GM21515 (cell line): ENCODE results near the gene SERPINB10.
"Not testable (repeated sequence)": the region's sequence is repeated elsewhere in the genome, so short reads cannot be mapped to it uniquely, and the experiment has no call there.

Experiments
- ATAC-seq: cut with Tn5 transposase; IDR thresholded peaks from one replicate; pipeline ENCODE4 v1.9.1; 2021; ENCODE audit not compliant: unreplicated experiment

Gene SERPINB10

DNA sequence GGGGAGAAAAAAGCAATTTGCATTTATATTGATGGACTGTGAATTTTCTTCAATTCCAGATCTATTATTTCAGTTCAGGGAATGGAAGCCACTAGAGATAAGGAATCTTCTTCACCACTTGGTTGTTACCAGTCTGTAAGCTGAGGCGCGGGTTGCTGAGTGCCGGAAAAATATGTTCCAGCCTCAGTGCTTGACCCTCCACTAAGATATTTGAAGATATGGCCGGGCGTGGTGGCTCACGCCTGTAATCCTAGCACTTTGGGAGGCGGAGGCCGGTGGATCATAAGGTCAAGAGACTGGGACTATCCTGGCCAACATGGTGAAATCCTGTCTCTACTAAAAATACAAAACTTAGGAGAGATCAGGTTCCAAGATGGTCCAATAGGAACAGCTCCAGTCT, 32.2 kb downstream of the SERPINB10 start:
- no peak for ATAC-seq

GRCh38 chr18:63940543-63941050, 32.8 kb downstream of the SERPINB10 start:
- not testable (repeated sequence) for ATAC-seq

GRCh38 chr18:63947051-63947790, 39.5 kb downstream of the SERPINB10 start:
- ATAC-seq, result no peak

DNA sequence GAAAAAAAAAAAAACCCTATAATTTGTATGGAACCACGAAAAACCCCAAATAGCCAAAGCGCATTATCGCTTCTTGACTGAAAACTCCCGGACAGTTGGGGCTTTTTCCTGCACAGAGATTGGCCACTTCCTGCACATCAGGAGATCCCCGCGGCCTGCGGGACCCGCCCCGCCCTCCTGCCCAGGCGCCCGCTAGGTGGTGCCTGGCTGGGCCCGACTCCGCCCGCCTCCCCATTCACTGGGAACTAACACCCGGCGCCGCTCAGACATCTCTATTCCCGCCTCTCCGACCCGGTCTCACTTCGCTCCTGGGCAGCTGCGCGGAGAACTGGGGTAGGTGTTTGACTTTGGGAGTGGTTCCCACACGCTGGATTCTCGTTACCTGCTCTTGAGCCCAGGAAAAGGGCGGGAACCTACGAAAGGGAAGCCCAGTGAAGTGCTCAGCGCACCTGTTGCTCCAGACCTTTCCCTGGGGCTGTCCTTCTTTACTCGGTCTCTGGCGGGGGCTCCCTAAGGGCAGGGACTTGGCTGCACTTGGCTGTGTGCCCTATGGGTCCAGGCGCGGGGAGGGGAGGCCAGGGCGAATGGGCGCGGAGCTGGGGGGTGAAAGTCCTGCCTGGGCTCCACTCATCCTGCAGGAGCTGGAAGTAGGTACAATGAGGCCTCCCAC, 41.4 kb downstream of the SERPINB10 start, which contains the start of gene HMSD:
Gene HMSD (plus strand): TSS at position 234 of the 670 bp plus-strand sequence. CDS start 4,155 bp downstream, outside the sequence.
- peak; percentile 94 for ATAC-seq

DNA sequence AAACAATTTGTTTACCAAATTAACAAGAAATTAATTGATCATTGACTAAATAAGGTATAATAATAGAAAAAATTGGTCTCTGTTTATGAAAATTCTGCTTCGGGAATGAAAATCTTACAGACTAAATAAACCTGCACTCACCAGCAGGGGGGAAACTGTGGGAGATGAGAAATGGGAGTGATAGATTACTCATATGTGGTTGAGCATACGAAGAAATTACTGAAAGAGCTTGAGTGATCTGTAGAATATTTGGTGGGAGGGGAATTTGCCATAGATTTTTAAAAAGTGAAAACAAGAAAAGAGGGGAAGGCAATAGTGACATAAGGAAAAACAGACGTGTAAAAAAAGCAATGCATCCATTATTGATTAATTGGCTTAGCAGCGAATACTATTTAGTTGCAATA, 43.5 kb downstream of the SERPINB10 start:
- peak; percentile 33 for ATAC-seq

GRCh38 chr18:63953811-63954210, 46.1 kb downstream of the SERPINB10 start:
- ATAC-seq, result no peak

DNA sequence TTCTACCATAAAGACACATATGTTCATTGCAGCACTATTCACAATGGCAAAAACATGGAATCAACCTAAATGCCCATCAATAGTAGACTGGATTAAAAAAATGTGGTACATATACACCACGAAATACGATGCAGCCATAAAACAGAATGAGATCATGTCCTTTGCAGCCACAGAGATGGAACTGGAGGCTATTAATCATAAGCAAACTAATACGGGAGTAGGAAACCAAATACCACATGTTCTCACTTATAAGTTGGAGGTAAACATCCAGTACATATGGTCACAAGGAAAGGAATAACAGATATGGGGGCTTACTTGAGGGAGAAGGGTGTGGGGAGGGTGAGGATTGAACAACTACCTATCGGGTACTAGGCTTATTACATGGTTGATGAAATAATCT, 49.0 kb downstream of the SERPINB10 start:
- no peak for ATAC-seq

DNA sequence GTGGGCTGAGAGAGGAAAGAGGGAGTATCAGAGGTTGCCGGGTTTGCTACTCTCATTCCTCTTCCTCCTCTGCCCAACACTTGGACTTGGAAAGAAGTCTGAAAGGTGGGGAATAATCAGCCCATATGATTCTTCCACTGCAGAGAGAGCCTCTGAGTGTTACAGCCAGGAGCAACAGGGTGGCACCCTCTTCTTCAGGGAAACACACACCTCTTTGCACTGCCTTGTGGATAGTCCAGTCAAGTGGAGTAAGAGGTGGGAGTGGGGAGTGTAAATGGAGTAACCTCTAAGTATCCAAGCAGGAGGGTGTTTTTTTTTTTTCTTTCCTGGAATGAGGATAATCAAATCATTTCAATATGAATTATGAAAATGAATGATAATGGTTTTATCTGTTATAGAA, 53.1 kb downstream of the SERPINB10 start:
- no peak for ATAC-seq

- no peak for ATAC-seq
These were observed 53.8 kb downstream of the SERPINB10 start for GRCh38 chr18:63961435-63961980.

- no peak for ATAC-seq
These were observed 54.4 kb downstream of the SERPINB10 start for GRCh38 chr18:63962137-63962536.

DNA sequence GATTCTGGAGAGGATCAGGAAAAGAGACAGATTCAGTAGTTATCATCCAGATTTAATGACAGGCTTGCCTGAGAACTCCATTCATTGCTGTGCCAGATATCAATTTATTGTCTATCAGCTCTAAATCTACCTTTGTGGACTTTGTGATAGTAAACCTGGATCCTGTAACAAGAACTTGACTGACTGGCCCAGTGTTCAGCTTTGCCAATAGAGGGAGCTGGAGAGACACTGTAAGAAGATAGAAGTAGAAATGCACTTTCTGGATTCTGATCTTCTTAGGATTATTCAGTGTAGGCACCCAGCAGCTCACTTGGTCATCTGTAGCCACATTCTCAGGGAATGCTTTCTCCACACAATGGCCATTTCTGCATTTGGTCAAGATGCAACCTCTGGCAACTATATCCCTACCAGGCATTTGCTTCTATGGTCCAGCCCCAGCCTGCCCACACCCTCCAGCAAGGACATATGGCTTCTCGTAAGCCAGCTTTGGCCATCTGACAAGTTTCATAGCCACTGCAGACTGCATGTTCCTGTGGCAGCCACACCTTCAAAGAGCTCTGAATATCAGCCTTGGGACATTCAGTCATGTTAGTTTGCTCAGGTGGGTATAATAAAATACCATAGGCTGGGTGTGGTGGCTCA, 56.0 kb downstream of the SERPINB10 start:
- ATAC-seq, result peak; percentile 60

- no peak for ATAC-seq
These were observed 57.1 kb downstream of the SERPINB10 start for GRCh38 chr18:63964908-63965307.

- ATAC-seq, result no peak
These were observed 58.1 kb downstream of the SERPINB10 start for GRCh38 chr18:63965716-63966330.

GRCh38 chr18:63969942-63970808, 62.4 kb downstream of the SERPINB10 start, which contains the start of gene SERPINB8:
Gene SERPINB8, plus strand, starts transcription at chr18:63970081. Its CDS starts 8,228 bp downstream, at chr18:63978309.
- ATAC-seq, result peak; percentile 95

GRCh38 chr18:63970809-63971205, 63.0 kb downstream of the SERPINB10 start:
- ATAC-seq, result no peak

DNA sequence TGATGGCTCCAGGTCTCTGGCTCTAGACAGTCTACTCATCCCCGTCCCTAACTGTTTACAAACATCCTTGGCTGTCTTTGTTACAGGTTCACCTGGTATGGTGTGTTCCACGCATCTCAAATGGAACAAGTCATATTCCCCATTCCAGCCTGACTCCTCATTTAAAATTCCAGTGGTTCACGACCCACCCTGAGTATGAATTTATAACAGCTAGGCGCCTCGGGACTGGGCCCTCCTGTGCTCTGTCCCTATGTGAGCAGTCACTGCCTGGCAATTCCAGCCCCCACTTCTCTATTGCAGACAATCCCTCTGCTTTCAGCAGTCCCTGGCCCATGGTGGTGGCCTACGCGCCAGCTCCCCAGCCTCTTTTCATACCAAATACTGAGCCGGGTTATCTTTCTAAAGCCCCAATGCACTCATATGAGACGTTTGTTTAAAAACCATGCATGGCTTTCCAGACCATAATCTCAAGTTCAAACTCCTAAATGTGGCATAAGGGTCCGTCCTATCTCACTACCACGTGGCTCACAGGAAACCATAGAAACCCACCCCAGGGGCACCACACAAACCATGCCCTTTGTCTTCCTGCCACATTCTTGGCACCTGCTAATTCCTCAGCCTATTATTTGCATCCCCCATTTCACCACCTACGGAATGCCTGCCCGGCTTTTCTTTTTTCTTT, 63.7 kb downstream of the SERPINB10 start:
- ATAC-seq, result no peak

GRCh38 chr18:63972002-63972376, 64.2 kb downstream of the SERPINB10 start:
- no peak for ATAC-seq

DNA sequence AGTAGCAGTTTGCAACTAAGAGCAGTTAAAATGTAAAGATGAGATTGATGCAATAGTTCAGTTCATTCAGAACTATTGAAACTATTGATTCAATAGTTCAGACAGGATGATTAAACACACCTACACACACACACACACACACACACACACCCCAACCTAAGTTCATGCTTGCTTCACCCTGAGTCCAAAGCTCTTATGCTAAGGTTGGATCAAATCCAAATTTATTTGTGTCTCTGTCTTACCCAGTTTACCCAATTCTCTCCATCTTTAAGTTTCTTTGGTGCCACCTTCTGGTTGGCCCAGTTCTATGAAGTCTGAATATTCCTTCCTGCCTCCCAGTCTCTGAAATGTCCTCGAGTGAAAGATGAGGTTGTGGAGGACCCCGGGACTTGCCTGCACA, 67.2 kb downstream of the SERPINB10 start:
- ATAC-seq, result no peak

GRCh38 chr18:63975628-63976027, 67.9 kb downstream of the SERPINB10 start:
- ATAC-seq, result peak; percentile 52
